NOMO-1 treated with dmso at 0.1 percent for 144 hours (cell line): ENCODE results near the gene TBCCD1.
"Not testable (repeated sequence)": the region's sequence is repeated elsewhere in the genome, so short reads cannot be mapped to it uniquely, and the experiment has no call there.

ENCODE experiments used
- DNase-seq: peaks from one replicate; lab custom pipeline; 2025; ENCODE audit not compliant: unreplicated experiment; lab: John Stamatoyannopoulos, UW

Gene TBCCD1

DNA sequence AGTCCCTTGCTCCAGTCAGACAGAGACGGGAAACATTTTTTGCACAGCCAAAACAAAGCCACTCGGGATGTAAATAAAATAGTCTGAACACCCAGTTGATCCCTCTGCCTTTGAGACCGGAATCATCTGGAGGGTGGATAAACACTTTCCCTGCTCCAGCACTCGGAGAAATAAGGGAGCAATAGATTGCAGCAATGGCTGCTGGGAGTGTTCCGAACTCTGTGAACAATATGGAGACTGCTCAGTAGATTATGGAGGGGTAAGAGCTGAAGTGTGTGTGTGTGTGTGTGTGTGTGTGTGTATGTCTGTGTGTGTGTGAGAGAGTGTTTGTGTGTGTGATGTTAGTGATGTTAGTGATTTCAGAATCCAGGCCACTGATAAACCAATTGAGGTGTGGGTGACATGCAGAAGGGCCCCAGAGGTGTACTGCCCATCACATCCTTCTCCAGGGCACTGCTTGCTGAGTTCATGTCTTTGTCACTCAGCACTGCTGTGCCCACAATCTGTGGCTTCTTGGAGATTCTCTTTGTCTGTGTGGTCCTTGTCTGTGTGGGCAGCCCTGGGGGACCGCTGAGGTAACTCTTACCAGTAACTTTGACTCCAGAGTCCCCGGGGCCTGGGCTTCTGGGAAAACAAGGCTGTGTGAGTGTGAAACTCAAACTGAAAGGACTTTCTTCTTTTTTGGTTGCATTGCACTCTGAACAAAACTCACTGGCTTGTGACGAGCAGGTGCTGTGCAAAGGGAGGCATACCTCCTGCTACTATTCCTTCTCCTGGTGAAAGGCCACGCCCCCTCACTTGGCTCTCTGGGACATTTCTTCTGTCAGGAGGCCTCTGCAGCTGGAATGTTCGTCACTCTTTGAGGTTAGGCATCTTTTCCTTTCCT lies 45.9 kb downstream of the TBCCD1 start:
- DNase-seq: no peak

GRCh38 chr3:186520431-186520830 lies 46.7 kb downstream of the TBCCD1 start:
- no peak for DNase-seq

DNA sequence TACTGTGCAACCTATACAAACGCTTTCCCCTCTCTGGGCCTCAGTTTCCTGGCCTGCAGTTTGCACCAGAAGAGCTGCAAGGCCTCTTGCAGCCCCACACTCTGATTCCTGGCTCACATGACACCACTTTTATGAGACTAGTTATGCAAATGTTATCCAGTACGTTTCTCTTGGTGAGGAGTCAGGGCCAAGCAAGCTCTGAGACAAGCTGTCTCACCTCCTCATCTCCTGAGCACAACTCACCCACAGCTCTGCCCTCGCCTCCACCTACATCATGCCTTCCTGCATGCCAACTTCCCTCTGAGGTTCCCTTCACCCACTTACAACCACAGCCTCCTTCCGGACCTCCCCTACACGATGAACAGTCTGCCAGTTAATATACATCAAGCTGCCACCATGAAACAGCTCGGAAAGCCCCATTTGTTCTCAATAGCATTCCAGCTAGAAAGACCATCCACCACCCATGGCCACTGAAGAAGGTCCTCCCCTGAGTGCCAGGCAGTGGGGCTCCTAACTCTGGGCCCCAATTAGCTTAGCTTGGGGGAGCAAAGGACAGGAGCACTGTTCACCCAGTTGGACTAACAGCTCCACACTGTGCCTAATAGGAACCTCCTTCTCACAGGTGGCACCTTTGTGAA lies 48.0 kb downstream of the TBCCD1 start:
- DNase-seq: peak; percentile 30

- no peak for DNase-seq
Measured at GRCh38 chr3:186517218-186517617, 49.9 kb downstream of the TBCCD1 start.

DNA sequence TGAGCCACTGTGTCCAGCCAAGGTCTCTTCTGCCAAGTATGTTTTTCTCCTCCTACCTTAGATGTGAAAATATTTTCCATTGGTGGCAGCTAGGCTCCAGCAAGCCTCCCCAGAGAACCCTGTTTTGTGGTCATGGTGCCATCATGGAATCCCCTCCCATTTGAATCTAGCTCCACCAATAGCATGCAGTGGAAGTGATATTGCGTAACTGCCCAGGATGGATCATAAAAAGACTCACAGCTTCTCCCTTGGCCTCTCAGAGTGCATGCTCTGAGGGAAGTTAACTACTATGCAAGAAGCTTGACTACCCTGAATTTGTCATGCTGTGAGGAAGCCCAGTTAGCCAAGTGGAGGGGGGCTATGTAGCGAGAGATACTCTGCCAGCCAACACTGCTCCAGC lies 50.5 kb downstream of the TBCCD1 start:
- DNase-seq: no peak

DNA sequence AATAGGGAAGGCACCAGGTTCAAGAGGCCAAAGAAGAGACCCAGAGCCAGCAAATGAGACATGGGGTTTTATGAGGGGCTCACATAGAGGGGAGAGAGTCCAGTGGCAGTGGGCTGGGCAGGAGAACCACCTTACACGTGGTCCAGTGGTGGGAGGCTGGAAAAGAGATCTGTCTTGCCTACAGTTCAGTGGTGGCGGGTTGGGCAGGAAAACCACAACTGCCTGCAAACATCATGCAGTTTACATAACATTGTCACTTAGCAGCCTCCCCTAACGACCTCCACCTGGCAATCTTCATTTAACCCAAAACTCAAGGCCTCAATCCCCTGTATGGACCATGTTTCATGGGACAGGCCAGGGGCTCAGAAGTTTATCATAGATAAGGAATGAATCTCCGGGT lies 52.0 kb downstream of the TBCCD1 start:
- DNase-seq: peak; percentile 35

DNA sequence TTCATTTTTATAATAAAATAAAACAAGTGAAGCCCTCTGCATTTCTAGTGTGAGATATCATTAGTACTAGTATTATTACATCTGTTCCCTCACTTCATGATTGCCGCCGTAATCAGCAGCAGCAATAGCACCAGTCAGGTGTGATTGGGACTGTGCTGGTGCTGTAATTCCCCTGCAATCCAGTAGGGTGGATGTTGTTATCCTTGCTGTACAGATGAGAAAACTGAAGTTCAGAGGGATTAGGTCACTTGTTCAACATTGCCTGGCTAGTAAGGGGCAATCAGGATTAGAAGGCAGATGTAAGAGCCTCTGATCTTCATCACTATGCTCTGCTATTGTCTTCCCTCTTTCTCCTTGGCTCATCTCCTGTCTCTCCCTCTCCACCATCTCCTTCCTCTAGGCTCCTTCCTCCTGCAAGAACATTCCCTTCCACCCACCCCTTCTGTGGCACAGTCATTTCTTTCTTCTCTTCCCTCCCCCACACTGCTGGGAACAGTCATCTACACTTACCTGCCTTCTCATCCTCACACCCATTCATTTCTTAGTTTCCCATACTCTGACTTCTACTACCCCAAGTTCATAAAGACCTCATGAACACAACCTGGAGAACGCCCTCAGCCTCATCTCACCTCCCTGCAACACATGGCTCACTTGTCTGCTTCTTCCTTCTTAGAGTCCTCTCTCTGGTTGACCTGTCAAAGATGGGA lies 52.7 kb downstream of the TBCCD1 start:
- DNase-seq: no peak

DNA sequence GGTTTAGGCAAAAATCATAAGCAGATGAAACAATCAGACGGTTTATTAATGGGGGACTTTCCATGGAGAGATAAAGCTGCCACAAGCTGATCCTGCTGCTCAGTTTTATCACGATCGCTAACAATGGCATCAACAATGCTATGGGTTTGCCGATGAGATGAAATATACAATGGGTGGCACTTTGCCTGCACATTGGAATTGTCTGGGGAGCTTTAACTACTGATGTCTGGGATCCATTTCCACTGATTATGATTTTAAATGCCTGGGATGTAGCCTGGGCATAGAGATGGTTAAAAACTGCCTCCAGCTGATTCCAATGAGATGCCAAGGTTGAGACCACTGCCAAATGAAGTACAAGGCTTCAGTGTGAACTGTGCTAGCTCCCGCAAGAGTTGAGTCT lies 53.8 kb downstream of the TBCCD1 start:
- no peak for DNase-seq

GRCh38 chr3:186512570-186513302 lies 54.4 kb downstream of the TBCCD1 start:
- no peak for DNase-seq

- DNase-seq: no peak
Measured at GRCh38 chr3:186511702-186512101, 55.4 kb downstream of the TBCCD1 start.

DNA sequence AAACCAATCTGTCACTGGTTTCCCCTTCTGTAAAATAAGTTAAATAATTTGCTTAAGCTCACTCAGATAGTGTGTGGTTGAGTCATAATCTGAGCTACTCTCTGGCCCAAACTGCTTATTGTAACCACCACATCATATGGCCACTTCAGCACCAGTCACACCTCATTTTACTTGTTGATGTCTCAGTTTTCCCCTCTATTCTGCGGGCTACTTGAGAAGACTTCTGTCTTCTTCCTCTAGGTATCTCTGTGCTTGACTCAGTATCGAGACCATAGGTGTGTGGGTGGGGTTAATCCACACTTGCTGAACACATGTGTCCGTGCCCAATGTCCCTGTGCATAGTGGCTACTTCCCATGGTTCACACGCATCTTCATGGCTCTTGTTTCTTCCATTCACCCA lies 55.9 kb downstream of the TBCCD1 start:
- DNase-seq: no peak

GRCh38 chr3:186510374-186511079 lies 56.6 kb downstream of the TBCCD1 start:
- DNase-seq: no peak

GRCh38 chr3:186509423-186509822 lies 57.7 kb downstream of the TBCCD1 start:
- DNase-seq: peak; percentile 50

GRCh38 chr3:186506857-186507256 lies 60.3 kb downstream of the TBCCD1 start:
- no peak for DNase-seq

DNA sequence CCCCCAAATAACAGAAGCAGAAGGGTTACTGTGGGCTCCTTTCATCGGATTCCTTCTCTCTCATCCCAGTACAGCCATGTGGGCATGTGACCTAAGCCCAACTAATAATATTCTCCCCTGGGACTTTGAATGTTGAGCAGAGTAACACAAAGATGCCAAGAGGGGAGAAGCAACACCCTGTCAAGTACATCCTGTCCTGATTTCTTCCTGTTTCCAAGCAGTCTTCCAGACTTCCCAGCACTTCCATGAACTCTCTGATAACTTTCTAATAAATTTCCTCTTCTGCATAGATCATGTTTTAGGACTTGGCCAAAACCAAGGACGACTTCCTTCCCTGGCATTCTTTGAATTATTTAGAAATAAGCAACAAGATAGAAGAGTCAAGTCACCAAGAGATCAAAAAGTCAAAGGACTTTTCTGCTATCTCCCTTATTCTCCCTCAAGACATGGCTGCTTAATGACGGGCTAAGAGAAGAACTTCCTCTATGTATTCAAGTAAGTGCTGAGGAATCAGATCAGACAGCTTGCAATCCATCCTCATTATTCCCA lies 60.9 kb downstream of the TBCCD1 start:
- no peak for DNase-seq

DNA sequence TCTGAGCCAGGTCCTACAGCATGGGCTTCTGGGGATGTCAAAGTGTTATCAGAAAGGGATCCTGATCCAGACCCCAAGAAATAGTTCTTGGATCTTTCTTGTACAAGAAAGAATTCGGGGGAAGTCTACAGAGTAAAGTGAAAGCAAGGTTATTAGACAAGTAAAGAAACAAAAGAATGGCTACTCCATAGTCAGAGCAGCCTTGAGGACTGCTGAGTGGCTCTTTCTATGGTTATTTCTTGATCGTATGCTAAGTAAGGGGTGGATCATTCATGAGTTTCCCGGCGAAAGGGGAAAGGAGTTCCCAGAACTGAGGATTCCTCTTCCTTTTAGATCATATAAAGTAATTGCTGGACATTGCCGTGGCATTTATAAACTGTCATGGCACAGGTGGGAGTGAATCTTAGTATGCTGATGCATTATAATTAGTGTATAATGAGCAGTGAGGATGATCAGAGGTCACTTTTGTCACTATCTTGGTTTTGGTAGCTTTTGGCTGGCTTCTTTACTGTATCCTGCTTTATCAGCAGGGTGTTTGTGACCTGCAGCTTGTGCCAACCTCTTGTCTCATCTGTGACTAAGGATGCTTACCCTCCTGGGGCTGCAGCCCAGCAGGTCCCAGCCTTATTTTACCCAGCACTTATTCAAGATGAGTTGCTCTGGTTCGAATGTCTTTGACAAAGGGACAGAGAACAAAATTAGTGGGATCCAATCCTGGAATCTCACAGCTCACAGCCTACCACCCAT lies 64.0 kb downstream of the TBCCD1 start:
- no peak for DNase-seq

GRCh38 chr3:186502138-186502948 lies 64.8 kb downstream of the TBCCD1 start:
- no peak for DNase-seq

DNA sequence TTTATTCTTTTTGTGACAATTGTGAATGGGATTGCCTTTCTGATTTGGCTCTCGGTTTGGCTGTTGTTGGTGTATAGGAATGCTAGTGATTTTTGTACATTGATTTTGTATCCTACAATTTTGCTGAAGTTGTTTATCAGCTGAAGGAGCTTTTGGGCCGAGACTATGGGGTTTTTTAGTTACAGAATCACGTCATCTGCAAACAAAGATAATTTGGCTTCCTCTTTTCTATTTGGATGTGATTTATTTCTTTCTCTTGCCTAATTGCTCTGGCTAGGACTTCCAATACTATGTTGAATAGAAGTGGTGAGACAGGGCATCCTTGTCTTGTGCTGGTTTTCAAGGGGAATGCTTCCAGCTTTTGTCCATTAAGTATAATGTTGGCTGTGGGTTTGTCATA lies 67.2 kb downstream of the TBCCD1 start:
- not testable (repeated sequence) for DNase-seq

DNA sequence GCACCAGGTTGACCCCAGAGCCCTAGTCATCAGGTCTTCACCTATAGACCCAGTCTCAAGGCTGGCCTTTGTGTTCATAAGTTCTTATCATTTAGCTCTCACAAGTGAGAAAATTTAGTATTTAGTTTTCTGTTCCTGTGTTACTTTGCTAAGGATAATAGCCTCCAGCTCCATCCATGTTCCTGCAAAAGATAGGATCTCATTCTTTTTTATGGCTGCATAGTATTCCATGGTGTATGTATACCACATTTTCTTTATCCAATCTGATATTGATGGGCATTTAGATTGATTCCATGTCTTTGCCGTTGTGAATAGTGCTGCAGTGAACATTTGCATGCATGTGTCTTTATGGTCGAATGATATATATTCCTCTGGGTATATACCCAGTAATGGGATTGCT lies 69.1 kb downstream of the TBCCD1 start:
- not testable (repeated sequence) for DNase-seq
